KOPT-K1 (cell line): Measurements from ENCODE around the gene CACNB4.
"Not testable (repeated sequence)": the region's sequence is repeated elsewhere in the genome, so short reads cannot be mapped to it uniquely, and the experiment has no call there.

Source experiments
- H3K27ac ChIP-seq: fragments of 200-600 bp; sonication (generic); 2 replicates; pipeline ENCODE4 v1.5.1; 2016; ENCODE audit warnings: antibody characterized with exemption, mild to moderate bottlenecking, low read depth, low read length; ENCODE audit not compliant: poor library complexity, severe bottlenecking
- H3K36me3 ChIP-seq: fragments of 200-600 bp; sonication (generic); 2 replicates; pipeline ENCODE4 v1.5.1; 2017; ENCODE audit warnings: antibody characterized with exemption, mild to moderate bottlenecking, low read length, moderate library complexity; ENCODE audit not compliant: insufficient read depth
- H3K9me3 ChIP-seq: fragments of 200-600 bp; sonication (generic); 2 replicates; pipeline ENCODE4 v1.5.1; 2017; ENCODE audit warnings: antibody characterized with exemption, low read length, mild to moderate bottlenecking; ENCODE audit not compliant: insufficient read depth, poor library complexity, severe bottlenecking

Gene CACNB4

GRCh38 chr2:151946250-151946884, 152.5 kb downstream of the CACNB4 start:
- Histone ChIP-seq H3K27ac (no peak overlapping the region), H3K9me3 (peaks cover 5% of the 10 kb centered on the region)

GRCh38 chr2:151945602-151946001, 153.2 kb downstream of the CACNB4 start:
- Histone ChIP-seq H3K27ac (no peak overlapping the region), H3K9me3 (peaks cover 5% of the 10 kb centered on the region), H3K36me3 (no peaks in the 10 kb centered on the region)

More at GRCh38 chr2:151946250-151946884, 152.5 kb downstream of the CACNB4 start:
- no peaks in the 10 kb centered on the region for H3K36me3 ChIP-seq

GRCh38 chr2:151945186-151945585, 153.7 kb downstream of the CACNB4 start:
- peaks cover 5% of the 10 kb centered on the region for H3K9me3 ChIP-seq
- H3K27ac ChIP-seq = no peak overlapping the region
- no peaks in the 10 kb centered on the region for H3K36me3 ChIP-seq

GRCh38 chr2:151943461-151943860, 155.4 kb downstream of the CACNB4 start:
- no peaks in the 10 kb centered on the region for H3K36me3 ChIP-seq
- H3K27ac ChIP-seq = no peak overlapping the region
- peaks cover 5% of the 10 kb centered on the region for H3K9me3 ChIP-seq

GRCh38 chr2:151942540-151943205, 156.2 kb downstream of the CACNB4 start:
- not testable (repeated sequence) for H3K27ac ChIP-seq, H3K9me3 ChIP-seq, H3K36me3 ChIP-seq

GRCh38 chr2:151937966-151938365, 160.9 kb downstream of the CACNB4 start:
- Histone ChIP-seq H3K27ac (no peak overlapping the region), H3K9me3 (peaks cover 5% of the 10 kb centered on the region), H3K36me3 (no peaks in the 10 kb centered on the region)

GRCh38 chr2:151936626-151937025, 162.2 kb downstream of the CACNB4 start:
- Histone ChIP-seq H3K27ac (no peak overlapping the region), H3K36me3 (no peaks in the 10 kb centered on the region), H3K9me3 (no peaks in the 10 kb centered on the region)

- no peak overlapping the region for H3K27ac ChIP-seq
- H3K9me3 ChIP-seq = no peaks in the 10 kb centered on the region
- no peaks in the 10 kb centered on the region for H3K36me3 ChIP-seq
These were observed 165.5 kb downstream of the CACNB4 start for GRCh38 chr2:151933266-151933804.

- no peak overlapping the region for H3K27ac ChIP-seq
- no peaks in the 10 kb centered on the region for H3K9me3 ChIP-seq
- H3K36me3 ChIP-seq = no peaks in the 10 kb centered on the region
These were observed 167.1 kb downstream of the CACNB4 start for GRCh38 chr2:151931756-151932155.

- Histone ChIP-seq H3K36me3 (no peaks in the 10 kb centered on the region), H3K27ac (no peak overlapping the region)
These were observed 167.7 kb downstream of the CACNB4 start for GRCh38 chr2:151931030-151931611.

GRCh38 chr2:151930042-151930441, 168.8 kb downstream of the CACNB4 start:
- Histone ChIP-seq H3K9me3 (no peaks in the 10 kb centered on the region), H3K27ac (no peak overlapping the region), H3K36me3 (no peaks in the 10 kb centered on the region)

More at GRCh38 chr2:151931030-151931611, 167.7 kb downstream of the CACNB4 start:
- no peaks in the 10 kb centered on the region for H3K9me3 ChIP-seq

GRCh38 chr2:151928380-151928779, 170.5 kb downstream of the CACNB4 start:
- no peak overlapping the region for H3K27ac ChIP-seq
- no peaks in the 10 kb centered on the region for H3K36me3 ChIP-seq
- no peaks in the 10 kb centered on the region for H3K9me3 ChIP-seq

GRCh38 chr2:151927501-151928221, 171.2 kb downstream of the CACNB4 start:
- H3K36me3 ChIP-seq = no peaks in the 10 kb centered on the region
- no peaks in the 10 kb centered on the region for H3K9me3 ChIP-seq
- H3K27ac ChIP-seq = no peak overlapping the region

- no peak overlapping the region for H3K27ac ChIP-seq
- no peaks in the 10 kb centered on the region for H3K9me3 ChIP-seq
- H3K36me3 ChIP-seq = no peaks in the 10 kb centered on the region
These were observed 175.8 kb downstream of the CACNB4 start for GRCh38 chr2:151922845-151923666.
